ENCODE data around the gene SPATS2. TPM values are rescaled to one million over a fixed set of nuclear protein-coding genes. Genes with fewer than 3 reads are reported as not detected.
"Not testable (repeated sequence)": the region's sequence is repeated elsewhere in the genome, so short reads cannot be mapped to it uniquely, and the experiment has no call there.

Gene SPATS2
- total RNA-seq, 2 donors from 2014 or later: 11.5 to 31.4 TPM

DNA sequence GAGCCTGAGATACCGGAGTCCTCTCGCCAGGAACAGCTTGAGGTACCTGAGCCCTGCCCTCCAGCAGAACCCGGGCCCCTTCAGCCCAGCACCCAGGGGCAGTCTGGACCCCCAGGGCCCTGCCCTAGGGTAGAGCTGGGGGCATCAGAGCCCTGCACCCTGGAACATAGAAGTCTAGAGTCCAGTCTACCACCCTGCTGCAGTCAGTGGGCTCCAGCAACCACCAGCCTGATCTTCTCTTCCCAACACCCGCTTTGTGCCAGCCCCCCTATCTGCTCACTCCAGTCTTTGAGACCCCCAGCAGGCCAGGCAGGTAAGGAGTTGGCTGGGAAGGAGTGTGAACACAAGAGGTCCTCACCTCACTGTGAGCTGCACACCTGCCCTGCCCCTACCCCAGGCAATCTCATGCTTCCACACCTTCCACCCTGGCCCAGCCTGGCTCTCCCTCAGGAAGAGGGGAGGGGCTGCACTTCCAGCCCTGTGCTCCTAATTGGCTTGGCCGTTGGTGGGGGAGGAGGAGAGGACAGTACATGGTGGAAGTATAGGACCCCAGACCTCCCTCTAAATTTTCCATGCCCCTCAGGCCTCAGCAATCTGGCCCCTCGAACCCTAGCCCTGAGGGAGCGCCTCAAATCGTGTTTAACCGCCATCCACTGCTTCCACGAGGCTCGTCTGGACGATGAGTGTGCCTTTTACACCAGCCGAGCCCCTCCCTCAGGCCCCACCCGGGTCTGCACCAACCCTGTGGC is 36.5 kb upstream of the SPATS2 start:
- DNase-seq (ENCODE audit: low spot score) (no peak), ATAC-seq (ENCODE audit: insufficient number of reproducible peaks, low FRiP score, low read depth) (no peak)
- H3K27me3 ChIP-seq (replicated peaks; ENCODE audit: insufficient read depth): no peaks in the 10 kb centered on the region
- no peaks in the 10 kb centered on the region for H3K36me3 ChIP-seq
- TF ChIP-seq, protein P1, sequence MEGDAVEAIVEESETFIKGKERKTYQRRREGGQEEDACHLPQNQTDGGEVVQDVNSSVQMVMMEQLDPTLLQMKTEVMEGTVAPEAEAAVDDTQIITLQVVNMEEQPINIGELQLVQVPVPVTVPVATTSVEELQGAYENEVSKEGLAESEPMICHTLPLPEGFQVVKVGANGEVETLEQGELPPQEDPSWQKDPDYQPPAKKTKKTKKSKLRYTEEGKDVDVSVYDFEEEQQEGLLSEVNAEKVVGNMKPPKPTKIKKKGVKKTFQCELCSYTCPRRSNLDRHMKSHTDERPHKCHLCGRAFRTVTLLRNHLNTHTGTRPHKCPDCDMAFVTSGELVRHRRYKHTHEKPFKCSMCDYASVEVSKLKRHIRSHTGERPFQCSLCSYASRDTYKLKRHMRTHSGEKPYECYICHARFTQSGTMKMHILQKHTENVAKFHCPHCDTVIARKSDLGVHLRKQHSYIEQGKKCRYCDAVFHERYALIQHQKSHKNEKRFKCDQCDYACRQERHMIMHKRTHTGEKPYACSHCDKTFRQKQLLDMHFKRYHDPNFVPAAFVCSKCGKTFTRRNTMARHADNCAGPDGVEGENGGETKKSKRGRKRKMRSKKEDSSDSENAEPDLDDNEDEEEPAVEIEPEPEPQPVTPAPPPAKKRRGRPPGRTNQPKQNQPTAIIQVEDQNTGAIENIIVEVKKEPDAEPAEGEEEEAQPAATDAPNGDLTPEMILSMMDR (IDR thresholded peaks at IDR 0.05): no peak
- H3K4me1 ChIP-seq (ENCODE audit: control insufficient read depth in 1 of 2, low read depth in 2 of 2): no peaks in the 10 kb centered on the region
- no peaks in the 10 kb centered on the region for H3K9me3 ChIP-seq
- H3K27ac ChIP-seq: no peak overlapping the region
- H3K4me3 ChIP-seq: no peak overlapping the region

DNA sequence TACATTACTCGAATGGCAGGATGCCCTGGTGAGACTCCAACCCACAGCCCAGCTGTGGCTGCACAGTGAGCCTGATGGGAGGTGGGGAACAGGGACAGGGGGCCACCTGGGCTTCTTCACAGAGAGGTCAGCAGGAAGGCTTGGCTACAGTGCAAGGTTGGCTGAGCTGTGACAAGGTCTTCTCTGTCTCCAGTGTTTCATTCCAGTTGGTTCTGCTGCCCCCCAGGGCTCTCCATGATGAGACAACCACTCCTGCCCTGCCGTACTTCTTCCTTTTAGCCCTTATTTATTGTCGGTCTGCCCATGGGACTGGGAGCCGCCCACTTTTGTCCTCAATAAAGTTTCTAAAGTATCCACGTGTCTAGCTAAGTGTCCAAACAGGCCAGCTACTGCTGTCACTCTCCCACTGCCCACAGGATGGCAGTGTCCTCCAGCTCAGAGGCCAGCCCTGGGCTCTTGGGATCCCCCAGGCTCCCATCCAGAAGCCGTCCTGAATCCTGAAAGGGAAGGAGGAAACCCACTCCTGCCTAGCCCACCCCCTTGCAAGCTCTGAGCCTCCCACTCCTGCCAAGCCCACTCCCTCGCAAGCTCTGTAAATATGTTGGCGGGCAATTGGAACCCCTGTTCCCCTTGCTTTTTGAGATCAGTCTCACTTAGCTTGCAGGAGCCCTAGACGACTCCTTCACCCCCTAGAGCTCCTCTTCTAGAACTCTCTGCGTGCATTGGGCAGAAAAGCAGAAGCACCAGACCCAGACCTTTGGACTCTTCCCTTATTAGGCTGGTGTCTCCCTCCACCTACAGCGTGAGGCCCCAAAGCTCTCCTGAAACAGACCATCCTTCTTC is 35.7 kb upstream of the SPATS2 start:
- no peak overlapping the region for H3K4me3 ChIP-seq
- H3K9me3 ChIP-seq: no peaks in the 10 kb centered on the region
- H3K27me3 ChIP-seq (replicated peaks; ENCODE audit: insufficient read depth): peaks cover 6% of the 10 kb centered on the region
- H3K27ac ChIP-seq: no peak overlapping the region
- TF ChIP-seq, protein P1 (IDR thresholded peaks at IDR 0.05): peak; percentile 72
- peak; percentile 53 for ATAC-seq (ENCODE audit: insufficient number of reproducible peaks, low FRiP score, low read depth)
- H3K36me3 ChIP-seq: no peaks in the 10 kb centered on the region
- peaks cover 0 to under 1% of the 10 kb centered on the region in 2 donors for H3K4me1 ChIP-seq (ENCODE audit: control insufficient read depth in 1 of 2, low read depth in 2 of 2)
- no peak for DNase-seq (ENCODE audit: low spot score)

DNA sequence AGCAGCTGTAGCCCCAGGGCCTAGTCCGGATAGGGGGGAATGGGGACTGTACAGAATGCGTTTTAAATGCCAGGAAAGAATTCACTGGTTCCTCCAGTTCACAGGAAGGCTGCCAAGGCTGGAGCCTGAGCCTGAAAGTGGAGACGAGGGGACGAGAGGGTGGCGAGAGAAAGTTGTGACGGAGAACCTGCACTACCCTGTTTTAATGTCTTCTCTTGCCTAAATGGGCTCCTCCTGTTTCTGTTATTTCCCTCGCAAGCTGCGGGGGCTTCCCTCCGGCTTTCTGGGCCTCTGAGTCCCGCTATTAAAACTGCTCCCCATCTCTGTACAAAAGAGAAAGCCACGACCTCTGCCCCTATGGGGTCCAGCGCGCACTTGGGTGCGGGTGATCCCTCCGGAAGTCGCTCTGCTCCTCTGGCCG is 34.8 kb upstream of the SPATS2 start:
- H3K27ac ChIP-seq: no peak overlapping the region
- no peaks in the 10 kb centered on the region for H3K36me3 ChIP-seq
- no peak overlapping the region for H3K4me3 ChIP-seq
- no peak for ATAC-seq (ENCODE audit: insufficient number of reproducible peaks, low FRiP score, low read depth)
- TF ChIP-seq, protein P1 (IDR thresholded peaks at IDR 0.05): no peak
- peaks cover 0 to 8% of the 10 kb centered on the region in 2 donors for H3K4me1 ChIP-seq (ENCODE audit: control insufficient read depth in 1 of 2, low read depth in 2 of 2)
- no peak for DNase-seq (ENCODE audit: low spot score)
- peaks cover 6% of the 10 kb centered on the region for H3K27me3 ChIP-seq (replicated peaks; ENCODE audit: insufficient read depth)
- no peaks in the 10 kb centered on the region for H3K9me3 ChIP-seq

DNA sequence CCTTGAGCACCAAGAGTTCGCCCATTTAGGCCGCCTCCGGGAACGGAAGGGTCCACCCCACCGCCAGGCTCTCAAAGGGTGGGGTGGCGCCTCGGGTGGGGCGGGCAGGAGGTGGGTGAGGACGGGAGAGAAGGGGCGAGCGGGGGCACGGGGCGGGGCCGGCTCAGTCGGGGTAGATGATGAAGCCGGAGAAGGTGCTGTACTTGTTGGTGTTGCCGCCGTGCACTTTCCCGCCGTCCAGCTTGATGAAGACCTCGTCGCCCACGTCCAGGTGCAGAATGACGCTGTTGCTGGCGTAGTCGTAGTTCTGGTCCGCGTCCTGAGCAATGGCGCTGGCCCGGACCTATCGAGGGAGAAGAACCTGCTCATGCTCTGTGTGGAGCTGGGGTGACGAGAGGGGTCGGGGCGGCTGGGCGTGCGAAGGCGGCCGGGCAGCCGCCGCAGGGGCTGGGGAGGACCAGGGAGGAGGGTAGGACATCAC is 34.3 kb upstream of the SPATS2 start:
- Histone ChIP-seq H3K9me3 (no peaks in the 10 kb centered on the region), H3K4me3 (peak overlapping the region; percentile 54), H3K36me3 (no peaks in the 10 kb centered on the region), H3K27ac (no peak overlapping the region), H3K4me1 (ENCODE audit: control insufficient read depth in 1 of 2, low read depth in 2 of 2) (peaks cover 0 to 8% of the 10 kb centered on the region in 2 donors), H3K27me3 (replicated peaks; ENCODE audit: insufficient read depth) (peaks cover 6% of the 10 kb centered on the region)
- ATAC-seq (ENCODE audit: insufficient number of reproducible peaks, low FRiP score, low read depth): no peak
- no peak for DNase-seq (ENCODE audit: low spot score)
- TF ChIP-seq, protein P1 (IDR thresholded peaks at IDR 0.05): no peak

DNA sequence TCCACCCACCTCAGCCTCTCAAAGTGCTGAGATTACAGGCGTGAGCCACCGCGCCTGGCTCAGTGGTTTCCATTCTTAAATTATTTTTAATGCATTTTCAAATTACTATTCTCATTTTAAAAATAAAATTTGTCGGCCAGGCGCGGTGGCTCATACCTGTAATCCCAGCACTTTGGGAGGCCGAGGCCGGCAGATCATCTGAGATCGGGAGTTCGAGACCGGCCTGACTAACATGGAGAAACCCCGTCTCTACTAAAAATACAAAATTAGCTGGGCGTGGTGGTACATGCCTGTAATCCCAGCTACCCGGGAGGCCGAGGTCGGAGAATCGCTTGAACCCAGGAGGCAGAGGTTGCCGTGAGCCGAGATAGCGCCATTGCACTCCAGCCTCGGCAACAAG is 33.5 kb upstream of the SPATS2 start:
- not testable (repeated sequence) for H3K27me3 ChIP-seq (replicated peaks; ENCODE audit: insufficient read depth); DNase-seq (ENCODE audit: low spot score); H3K4me3 ChIP-seq

More for the DNA sequence above, 33.5 kb upstream of the SPATS2 start:
- ATAC-seq (ENCODE audit: insufficient number of reproducible peaks, low FRiP score, low read depth); H3K9me3 ChIP-seq; H3K27ac ChIP-seq; H3K36me3 ChIP-seq; H3K4me1 ChIP-seq (ENCODE audit: control insufficient read depth in 1 of 2, low read depth in 2 of 2): not testable (repeated sequence)
